HK-2 (cell line): Measurements from ENCODE around the gene RGS19.
A peak's percentile ranks its signal among the peaks of the same experiment; 100 is the strongest.
"Not testable (repeated sequence)": the region's sequence is repeated elsewhere in the genome, so short reads cannot be mapped to it uniquely, and the experiment has no call there.

ENCODE experiments used
- DNase-seq: peaks from one replicate; pipeline ENCODE4 v3.0.0-alpha.2; 2018; ENCODE audit not compliant: unreplicated experiment

Gene RGS19, protein sequence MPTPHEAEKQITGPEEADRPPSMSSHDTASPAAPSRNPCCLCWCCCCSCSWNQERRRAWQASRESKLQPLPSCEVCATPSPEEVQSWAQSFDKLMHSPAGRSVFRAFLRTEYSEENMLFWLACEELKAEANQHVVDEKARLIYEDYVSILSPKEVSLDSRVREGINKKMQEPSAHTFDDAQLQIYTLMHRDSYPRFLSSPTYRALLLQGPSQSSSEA

DNA sequence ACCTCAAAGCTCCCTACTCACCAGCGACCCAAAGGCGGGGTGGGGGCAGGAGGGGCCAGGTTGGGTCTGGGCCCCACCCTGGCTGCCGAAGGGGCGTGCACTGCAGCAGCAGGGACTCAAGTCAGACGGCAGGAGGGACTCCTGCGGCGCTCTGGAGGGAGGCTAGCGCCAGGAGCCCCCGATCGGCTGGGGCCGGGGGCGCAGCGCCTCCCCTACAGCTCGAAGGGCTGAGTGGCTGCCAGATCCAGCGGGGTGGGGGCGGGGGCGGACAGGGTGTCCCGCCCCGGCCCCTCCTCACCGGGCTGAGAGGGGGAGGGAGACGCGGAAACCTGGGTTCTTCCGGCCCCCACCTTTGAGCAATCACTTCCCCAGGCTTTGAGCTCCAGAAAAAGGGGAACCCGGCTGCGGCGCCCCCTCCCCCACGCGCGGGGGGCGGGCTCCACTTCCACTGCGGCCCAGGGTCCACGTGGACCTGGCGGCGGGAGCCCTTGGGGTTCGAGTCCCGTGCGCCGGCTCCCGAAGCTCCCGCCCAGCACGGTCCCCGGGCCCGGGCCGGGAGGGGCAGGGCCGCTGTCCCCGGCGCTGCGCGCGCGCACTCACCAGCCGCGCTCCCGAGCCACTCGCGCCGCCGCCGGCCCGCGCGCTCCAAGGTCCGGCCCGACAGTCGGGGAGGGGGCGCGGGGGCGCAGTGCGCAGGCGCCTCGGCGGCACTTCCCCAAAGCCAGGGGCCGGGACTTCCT is at the start of gene RGS19:
TSS of gene RGS19 (minus strand) at position 246 of the 740 bp plus-strand sequence. CDS start 2,632 bp downstream, outside the sequence.
- peak; percentile 77 for DNase-seq

GRCh38 chr20:64123517-64123916 is 44.2 kb upstream of the RGS19 start:
- DNase-seq = not testable (repeated sequence)

GRCh38 chr20:64122927-64123326 is 43.6 kb upstream of the RGS19 start:
- DNase-seq = not testable (repeated sequence)

DNA sequence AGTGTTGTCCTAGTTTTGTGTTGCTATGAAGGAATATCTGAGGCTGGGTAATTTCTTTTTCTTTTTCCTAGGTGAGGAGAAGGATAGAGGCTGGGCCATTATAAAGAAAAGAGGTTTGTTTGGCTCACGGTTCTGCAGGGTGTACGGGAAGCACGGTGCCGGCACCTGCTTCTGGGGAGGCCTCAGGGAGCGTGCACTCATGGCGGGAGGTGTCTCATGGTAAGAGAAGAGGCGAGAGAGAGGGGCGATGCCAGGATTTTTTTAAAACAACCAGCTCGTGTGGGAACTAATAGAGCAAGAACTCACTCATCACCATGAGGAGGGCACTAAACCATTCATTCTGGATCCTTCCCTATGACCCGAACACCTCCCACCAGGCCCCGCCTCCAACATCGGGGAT is 42.3 kb upstream of the RGS19 start:
- no peak for DNase-seq

- DNase-seq = no peak
These were observed 40.5 kb upstream of the RGS19 start for GRCh38 chr20:64119681-64120341.

DNA sequence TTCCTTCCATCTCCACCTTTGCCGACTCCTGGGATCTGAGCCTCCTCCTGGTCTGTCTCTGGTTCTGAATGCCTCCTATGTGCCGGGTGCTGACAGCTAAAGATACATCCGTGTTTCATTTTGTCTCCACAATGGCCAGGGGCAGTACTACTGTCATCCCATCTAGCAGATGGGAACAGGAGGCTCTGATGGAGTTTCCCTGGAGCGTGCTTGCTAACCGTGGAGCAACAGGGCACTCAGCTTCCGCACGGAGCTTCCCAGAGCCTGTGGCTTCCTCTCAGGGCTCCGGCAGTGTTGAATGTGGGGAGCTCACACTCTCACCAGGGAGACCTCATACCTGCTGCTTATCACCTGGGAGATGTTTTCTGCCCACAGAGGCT is 40.0 kb upstream of the RGS19 start:
- no peak for DNase-seq

DNA sequence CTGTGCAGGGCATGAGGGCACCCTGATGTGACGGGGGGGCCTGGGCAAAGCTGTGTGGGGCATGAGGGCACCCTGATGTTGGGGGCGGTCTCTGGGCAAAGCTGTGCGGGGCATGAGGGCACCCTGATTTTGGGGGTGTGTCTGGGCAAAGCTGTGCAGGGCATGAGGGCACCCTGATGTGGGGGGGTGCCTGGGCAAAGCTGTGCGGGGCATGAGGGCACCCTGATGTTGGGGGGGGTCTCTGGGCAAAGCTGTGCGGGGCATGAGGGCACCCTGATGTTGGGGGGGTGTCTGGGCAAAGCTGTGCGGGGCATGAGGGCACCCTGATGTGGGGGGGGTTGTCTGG is 38.1 kb upstream of the RGS19 start:
- DNase-seq = not testable (repeated sequence)

DNA sequence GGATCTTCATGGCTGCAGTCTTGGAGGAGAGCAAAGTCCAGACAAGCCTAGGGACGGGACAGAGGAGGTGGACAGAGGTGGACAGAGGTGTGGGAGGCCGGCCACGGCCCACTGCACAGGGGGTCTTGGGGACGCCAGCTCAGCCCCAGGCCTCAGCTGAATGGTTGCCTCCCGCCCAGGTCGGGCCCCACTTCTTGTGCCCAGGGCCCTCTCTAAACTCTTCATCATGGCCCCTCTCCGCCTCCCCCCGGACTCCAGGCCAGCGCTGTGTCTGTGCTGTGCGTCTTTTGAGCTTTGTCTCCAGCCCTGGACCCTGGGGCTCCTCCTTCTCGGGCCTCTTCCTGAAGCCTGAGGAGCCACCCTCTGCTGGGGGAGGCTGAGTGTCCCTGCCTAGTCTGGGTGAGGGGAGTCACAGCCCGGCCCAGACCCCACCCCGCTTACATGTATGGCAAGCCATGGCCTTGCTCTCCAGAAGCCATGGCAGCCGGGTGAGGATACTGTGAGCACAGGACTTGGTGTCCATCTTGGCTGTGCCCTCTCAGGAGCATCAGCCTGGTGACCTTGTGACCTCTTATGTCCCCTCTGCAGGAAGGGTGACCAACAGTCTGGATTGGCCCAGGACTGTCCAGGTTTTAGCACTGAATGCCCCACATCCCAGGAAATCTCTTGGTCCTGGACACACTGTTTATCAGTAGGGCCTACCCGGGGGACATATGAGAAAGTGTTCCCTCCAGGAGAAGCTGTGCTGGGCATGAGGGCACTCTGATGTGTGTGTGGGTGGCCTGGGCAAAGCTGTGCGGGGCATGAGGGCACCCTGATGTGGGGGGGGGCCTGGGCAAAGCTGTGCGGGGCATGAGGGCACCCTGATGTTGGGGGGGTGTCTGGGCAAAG is 37.5 kb upstream of the RGS19 start:
- no peak for DNase-seq

DNA sequence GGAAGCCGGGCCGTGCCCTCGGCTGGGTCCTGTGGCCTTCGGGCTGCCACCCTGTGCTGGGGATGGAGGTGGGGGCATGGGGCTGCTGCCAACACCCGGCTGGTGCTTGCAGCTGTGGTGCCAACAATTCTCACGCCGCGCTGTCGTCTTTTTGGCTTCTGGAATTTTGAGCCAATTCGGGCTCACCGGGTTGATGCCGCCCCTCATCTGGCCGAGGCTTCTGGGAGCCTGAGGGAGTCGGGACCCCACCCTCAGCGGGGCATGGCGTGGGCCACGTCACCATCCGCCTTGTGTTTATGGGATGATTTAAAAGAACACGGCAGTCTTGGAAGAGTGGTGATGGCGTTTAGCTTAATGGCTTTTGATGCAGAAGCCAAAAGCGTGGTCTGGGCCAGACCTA is 36.7 kb upstream of the RGS19 start:
- DNase-seq = no peak

DNA sequence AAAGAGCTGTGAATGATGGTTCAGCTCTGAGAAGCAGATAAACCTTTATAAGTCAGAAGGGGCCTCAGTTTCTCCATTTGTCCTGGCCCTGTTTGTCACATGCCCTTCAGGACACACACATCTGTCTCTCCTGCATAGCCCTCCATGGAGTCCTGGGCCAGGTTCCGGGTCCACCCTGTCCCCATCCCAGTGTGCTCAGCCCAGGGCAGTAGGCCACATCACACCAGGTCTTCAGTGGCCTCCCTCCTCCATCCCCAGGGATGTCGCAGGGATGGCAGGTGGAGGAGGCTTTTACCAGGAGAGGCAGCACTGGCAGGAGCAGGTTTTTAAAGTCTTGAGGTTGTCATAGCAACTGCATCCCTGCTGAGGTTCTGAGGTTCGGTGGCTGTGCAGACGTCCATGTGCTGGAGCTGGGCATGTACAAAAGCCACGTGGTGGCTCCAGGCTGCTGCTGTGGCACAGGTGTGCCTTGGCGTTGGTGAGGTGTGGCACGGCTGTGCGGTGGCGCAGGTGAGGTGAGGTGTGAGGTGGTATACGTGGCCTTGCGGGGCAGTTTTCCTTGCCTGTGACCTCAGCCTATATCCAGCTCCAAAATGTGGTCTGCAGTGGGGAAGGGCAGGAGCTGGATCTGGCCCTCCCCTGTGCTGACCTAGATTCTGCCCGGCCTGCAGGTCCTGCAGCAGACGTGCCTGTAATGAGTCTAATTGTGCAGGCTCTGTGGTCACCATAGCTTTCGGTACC is 36.0 kb upstream of the RGS19 start:
- peak; percentile 1 for DNase-seq

- DNase-seq = no peak
These were observed 35.1 kb upstream of the RGS19 start for GRCh38 chr20:64114356-64114971.

DNA sequence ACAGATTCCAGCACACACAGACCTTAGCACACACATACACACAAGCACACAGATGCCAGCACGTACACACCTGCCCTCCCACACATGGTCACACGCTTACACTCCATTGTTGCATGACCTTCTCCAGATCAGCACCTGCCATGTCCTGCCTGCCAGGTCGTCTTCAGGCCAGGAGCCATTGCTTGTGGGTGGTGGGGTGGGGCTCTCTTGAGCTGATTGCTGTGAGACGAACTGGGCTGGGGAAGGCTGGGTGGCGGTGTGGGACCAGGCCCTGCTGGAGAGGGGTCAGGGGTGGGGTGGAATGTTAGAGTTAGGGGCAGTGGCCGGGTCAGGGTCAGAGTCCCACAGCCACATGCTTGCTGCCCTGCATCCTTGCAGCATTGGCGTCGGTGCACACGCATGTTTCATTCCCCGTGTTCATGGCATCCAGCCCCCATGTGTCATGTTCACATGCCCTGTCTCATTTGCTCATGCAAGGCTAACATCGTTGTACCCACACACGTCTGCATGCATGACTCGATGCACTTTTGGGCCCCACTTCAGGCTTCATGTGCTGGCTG is 34.6 kb upstream of the RGS19 start:
- DNase-seq = no peak

- DNase-seq = peak; percentile 0
These were observed 34.1 kb upstream of the RGS19 start for GRCh38 chr20:64113444-64113775.

DNA sequence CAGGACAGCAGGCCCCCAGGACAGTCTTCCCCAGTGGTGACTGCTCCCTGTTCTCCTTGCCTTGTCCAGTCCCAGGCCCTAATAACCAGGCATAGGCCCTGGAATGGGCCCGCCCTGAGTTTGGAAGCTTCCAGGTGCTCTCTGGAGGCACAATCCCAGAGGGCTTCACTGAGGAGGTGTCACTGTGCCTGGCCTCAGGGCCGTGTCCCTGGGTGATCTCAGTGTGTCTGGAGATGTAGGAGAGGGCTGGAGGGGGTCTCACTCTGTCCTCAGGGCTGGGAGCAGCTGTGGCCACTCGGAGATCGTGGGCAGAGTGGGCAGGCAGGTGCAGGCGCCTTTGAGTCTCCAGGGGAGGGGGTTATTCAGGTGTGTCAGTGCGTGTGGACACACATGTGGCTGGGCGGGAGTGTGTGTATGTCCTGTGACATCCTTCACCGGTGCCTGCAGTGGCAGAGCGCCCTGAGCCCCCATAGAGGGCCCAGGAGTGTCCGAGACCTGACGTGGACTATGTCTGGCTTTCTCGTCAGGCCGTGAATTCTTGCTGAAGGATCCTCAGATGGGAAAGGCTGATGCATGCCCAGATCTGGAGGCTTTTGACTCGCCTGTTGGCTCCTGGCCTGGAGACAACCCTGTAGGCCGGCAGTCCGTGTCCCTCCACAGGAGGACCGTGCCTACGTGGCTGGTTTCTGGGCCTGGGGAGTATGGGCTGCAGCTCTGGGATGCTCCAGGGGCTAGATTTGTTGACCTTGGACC is 33.5 kb upstream of the RGS19 start:
- DNase-seq = no peak

DNA sequence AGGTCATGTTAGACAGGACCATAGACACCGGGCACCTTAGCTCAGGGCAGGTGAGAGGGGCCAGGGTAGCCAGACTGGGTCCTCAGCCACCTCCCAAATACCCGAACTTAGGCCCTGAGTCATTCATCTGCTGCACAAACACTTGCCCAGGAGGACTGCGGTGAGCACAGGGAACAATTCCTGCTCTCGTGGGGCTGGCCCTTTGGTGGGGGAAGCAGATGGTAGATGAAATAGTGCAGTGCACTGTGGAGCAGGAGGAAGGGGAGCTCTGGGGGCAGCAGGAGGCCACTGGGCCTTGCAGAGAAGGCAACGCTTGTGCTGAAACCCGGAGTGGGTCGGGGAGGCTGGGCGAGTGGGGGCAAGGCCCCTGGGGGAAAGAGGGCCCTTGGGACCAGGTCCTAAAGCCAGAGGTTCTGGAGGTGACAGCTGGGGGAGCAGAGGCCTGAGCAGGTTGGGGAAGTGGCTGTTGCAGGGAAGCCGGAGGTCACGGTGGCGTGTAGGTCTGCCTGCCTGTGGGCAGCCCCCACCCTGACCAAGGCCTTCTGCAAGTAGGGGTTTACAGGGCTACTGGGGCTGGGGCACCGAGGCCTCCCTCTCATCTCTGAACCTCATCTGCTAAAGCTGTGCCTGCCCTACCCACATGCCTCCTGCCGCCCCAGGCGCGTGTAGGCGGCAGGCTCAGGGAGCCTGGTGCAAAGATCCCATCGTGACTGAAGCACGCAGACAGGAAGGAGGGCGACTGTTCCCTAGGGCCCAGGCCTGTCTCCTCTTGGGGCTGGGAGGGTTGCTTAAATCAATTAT is 32.7 kb upstream of the RGS19 start:
- DNase-seq = no peak

DNA sequence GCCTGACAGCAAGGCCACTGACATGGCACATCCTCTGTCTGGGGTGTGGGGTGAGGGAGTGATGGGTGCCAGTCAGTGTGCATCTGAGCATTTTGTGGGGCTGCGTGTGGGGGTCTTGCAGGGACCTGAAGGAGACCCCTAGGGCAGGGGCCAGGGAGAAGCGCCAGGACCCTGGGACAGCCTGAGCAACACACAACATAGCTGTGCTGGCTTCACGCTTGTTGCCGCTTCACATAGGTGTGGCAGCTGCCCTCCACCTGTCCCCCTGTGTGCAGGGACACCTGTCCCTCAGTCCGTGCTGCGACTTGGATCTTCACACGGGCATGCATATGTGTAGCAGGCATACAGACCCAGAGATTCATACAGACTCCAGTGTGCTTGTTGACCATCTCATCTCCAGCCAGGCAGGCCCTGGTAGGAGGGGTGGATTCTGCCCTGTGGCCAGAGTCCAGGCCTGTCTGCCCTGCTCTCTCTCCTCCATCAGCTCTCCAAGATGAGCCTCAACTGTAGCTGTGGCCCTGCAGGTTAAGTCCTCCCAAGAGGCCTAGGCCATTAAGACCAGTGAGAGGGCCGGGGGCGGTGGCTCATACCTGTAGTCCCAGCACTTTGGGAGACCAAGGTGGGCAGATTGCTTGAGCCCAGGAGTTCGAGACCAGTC is 31.2 kb upstream of the RGS19 start:
- DNase-seq = no peak

GRCh38 chr20:64109831-64110391 is 30.6 kb upstream of the RGS19 start:
- DNase-seq = no peak
